GM18867 (cell line): ENCODE results near the gene DYRK4.

Experiments used
- ATAC-seq: cut with Tn5 transposase; IDR thresholded peaks from one replicate; pipeline ENCODE4 v1.9.1; 2021; ENCODE audit warnings: mild to moderate bottlenecking, moderate library complexity; ENCODE audit not compliant: unreplicated experiment

DYRK4 gene

DNA sequence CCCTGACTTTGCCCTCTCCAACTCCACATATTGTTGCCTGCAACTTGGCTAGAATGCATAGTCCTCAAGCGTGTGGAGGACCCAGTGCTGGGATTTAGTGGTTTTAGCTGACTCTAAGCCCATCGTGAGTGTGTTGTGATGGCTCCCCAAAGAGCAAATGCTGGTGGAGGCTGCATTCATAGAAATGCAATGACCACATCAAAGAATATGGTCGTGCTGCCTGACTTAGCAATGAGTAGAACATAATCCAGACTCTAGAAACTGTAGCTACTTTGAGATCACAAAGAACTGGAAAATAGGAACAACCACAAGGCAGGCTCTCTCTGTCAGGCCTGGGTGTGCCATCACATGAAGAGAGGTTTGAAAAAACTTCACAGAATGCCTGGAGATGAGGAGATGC is 1.3 kb downstream of the DYRK4 start:
- no peak for ATAC-seq

DNA sequence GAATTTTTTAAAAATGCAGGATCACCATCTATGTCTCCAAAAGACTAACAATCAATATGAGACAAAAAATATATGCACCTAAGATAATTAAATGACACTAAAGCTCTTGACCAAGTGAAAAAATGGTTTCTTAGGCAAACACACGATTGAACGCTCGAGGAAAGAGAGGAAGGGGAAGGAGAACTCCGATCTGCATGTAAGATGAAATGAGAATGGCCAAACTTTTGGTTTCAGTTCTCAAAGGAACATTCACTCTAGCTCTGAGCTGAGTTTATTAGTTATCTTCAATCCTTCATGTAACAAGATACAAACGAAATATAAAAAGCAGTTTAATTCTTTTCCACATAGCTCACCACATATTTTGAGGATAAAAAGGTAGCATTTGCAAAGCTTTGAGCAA is 2.8 kb downstream of the DYRK4 start:
- ATAC-seq, result no peak

DNA sequence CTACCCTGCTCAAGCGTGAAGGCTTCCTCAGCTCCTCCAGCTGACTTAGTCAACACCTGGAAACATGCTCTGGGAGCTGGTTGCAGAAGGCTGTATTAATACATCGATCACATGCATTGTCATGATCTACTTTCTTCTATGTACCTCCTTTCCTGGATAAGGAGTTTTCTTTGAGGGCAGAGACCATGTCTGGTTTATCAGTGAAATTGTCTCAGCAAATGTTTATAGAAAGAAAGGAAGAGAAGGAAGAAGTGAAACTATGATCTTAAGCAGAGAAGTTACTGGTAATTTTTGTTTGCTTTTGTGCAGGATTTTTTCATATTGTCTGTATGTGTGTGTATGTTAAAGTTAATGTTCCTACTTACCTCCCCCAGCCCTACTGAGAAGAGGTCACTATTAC is 4.5 kb downstream of the DYRK4 start:
- no peak for ATAC-seq

DNA sequence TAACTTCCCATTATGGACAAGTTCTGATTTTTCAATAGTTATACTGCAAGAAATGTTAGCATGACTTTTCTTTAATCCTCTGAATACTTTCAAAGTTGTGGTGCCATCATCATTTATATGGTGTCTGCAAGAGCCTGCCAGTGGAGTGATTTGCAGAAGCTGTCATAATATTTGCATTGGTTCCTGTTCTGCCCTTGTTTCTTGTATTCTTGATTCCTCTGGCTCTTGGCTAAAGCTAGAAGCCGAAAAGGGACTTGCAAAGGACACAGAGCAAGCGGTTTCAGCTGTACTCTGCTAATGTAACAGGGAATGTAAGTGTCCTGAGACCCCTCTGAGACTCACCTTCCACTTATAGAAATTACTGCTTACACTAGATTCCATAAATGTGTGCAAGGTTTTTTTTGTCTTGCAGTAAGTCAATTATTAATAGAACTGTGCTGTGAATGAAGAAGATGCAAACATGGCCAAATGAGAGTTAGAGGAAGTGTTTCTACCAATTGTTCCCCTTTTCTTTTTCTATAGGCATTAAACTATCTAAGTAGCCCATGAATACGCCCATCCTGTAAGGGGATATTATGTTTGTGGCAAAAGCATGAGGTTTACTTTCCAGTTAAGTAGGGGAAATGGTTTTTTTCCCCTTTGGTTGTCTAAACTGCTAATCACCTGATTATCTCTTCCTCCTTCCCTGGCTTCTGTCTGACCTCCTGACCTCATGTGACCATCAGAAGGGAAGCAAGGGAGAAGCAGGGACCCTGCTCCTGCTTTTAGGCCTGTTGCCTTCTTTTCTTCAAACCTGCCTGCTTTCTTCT is 5.3 kb downstream of the DYRK4 start:
- ATAC-seq, result peak; percentile 59

DNA sequence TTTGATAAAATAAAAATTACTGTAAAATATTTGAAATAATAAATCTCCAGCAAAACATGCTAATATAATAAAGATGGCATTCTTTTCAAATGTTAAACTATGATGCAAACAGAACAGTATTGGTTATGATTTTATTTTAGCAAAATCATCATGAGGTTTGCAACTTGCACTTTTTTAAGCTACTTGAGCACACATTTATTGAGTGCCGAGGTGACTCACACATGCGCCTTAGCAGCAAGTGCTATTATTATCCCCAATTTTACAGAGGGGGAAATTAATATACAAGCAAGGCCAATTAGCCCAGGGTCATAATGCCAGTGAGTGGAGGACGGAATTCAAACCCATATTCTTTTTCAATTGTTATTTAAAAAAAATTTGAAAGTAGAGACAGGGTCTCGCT is 7.3 kb downstream of the DYRK4 start:
- no peak for ATAC-seq

DNA sequence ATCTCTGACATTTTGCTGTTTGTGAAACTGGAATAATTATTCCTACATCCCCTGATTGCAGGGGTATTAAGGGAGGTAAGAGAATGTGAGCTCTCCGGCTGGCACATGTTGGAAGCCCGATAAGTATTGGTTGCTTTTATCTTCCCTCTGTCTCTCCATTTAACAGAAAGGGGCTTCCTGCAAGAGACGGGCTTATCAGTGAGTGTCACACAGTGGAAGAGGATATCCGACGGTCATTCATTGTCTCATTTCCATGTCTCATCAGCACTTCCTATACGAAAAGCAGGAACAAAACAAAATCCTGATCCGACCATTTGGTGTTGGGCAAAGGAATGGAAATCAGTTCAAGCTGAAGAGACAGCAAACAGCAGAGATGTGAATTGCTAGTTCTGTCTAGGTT is 10.7 kb downstream of the DYRK4 start:
- ATAC-seq, result no peak

GRCh38 chr12:4579305-4580102 is 17.5 kb downstream of the DYRK4 start:
- peak; percentile 44 for ATAC-seq

- no peak for ATAC-seq
Measured at GRCh38 chr12:4580281-4580688, 18.3 kb downstream of the DYRK4 start.

- no peak for ATAC-seq
Measured at GRCh38 chr12:4584281-4584680, 22.3 kb downstream of the DYRK4 start.

GRCh38 chr12:4584896-4585295 is 22.9 kb downstream of the DYRK4 start:
- no peak for ATAC-seq

DNA sequence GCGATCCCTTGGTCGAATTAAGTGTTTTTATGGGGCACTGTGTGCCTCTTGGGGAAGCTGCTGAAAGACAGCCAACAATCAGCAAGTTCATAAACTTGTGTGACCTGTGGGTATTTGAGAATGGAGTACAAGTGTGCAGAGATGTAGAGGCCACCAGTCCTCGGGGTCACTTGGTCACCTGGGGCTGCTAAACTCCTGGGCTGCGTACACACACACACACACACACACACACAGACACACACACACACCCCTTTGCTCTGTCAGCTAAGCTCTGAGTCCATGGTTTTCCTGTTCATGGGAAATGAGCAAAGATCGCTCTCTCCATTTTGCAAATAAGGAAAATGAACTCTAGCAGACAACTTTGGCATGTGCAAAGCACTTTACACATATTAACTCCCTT is 24.5 kb downstream of the DYRK4 start:
- no peak for ATAC-seq

DNA sequence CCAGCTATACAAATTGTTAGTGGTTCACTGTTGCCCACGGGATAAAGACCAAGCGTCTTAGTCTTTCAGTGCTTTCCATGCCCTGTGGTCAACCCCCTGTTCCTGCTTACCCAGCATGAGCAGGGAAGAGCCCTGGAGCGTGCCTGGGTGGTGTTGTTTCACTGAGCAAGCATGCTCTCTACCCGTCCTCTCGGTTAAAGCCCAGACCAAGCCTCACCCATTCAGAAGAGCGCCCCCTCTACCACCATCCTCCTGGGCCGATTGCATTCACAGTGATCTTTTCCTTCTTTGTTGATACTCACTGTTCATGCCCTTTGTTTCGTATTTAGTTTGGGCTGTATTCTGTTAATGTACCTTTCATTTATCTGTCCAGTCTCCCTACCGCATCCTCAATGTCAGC is 25.1 kb downstream of the DYRK4 start:
- no peak for ATAC-seq

- ATAC-seq, result no peak
Measured at GRCh38 chr12:4588916-4589315, 26.9 kb downstream of the DYRK4 start.

- no peak for ATAC-seq
Measured at GRCh38 chr12:4589941-4590340, 27.9 kb downstream of the DYRK4 start.

DNA sequence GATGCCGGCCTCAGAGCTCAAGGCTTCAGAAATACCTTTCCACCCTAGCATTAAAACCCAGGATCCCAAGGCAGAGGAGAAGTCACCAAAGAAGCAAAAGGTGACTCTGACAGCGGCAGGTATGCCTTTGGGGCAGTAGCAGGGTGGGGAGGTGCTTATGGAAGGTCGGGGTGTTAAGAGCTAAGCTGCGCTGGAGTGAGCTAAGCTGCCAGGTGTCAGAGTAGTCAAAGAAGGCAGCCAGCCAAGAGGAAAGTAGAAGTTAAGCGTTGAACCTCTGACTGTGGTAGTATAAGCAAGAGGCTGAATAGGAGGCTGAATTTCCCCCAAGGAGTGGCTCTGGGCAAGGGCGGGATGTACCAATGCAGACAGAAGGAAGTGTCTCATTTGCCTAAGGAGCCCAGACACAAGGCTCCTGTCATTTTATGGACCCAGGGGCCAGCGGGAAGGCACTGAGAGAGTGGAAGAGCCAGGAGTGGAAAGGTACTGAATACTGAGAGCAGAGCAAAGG is 29.2 kb downstream of the DYRK4 start:
- ATAC-seq, result no peak

DNA sequence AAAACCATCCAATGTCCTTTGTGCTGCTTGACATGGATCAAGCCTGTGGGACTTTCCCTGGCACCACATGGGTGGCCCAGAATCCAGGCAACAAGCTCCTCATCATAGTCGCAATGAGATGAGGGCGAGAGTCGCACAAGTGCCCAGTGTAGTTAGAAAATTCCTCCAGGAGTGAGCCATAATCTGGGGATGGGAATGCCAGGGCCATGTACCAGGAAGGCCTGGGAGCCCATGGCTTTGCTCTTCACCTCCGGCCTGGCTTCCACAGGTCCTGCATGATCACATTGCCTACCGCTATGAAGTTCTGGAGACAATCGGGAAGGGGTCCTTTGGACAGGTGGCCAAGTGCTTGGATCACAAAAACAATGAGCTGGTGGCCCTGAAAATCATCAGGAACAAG is 33.9 kb downstream of the DYRK4 start:
- ATAC-seq, result no peak

DNA sequence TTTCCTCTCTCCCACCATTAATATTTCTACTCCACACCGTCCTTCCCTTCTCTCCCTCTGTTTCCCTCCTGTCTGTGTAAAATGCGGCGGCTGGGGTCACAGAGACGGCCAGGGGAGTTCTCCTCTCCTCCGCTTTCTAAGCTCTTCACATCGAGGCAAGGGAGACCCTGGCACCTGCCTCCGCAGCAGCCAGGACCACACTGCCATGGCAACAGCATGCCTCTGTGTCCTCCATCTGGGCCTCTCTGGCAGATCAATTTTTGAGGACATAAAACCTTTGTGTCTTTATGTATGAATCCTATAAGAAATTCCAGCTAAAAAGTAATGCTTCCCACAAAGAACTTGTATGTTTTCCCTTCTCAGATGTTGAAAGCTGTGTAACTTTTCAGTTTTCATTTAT is 41.4 kb downstream of the DYRK4 start:
- no peak for ATAC-seq

DNA sequence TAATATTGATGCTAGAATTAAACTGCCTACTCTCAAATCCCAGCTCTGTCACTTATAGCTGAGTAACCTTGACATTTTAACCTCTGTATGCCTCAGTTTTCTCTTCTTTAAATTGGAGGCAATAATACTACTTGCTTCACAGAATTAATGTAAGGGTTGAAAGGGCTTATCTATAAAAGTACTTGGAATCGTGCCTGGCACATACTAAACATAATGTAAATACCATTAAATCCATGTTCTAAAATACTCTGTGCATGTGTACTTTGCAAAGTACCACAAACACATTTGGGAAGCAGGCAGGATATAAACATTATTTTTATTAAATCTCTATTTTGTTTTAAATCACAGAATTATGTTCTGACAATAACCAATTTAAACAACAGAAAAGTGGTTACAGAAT is 41.9 kb downstream of the DYRK4 start:
- ATAC-seq, result no peak

DNA sequence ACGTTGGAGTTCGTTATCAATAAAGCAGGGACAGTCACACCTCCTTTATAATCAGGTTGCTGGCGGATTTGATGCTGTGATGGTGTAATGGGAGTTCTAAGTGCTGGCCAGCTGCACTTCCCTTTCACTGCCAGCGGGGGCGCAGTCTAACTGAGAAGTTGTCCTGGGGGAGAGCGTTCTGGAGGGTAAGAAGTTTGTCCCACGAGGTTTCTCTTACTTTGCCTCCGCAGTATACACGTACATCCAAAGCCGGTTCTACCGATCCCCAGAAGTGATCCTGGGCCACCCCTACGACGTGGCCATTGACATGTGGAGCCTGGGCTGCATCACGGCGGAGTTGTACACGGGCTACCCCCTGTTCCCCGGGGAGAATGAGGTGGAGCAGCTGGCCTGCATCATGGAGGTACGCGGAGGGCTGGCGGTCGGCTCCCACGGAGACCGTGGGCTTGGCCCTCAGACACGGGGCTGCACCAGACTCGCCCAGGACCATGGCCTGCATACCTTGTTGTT is 42.7 kb downstream of the DYRK4 start:
- peak; percentile 93 for ATAC-seq

DNA sequence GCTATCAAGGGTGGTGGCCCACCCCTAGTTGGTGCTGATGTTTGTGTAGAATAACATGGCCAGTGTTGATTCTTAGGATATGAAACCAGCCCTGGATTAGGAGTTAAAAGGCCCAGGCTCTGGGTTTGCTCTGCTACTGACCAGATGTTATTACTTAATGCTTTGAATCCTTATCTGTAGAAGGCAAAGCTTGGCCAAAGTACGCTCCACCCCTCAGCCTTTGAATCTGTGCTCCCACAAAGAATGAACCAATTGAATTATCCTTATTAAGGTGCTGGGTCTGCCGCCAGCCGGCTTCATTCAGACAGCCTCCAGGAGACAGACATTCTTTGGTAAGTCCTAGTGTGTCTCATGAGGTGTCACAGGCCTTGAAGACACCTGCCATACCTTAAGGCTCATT is 45.0 kb downstream of the DYRK4 start:
- ATAC-seq, result no peak

- no peak for ATAC-seq
Measured at GRCh38 chr12:4609071-4609470, 47.1 kb downstream of the DYRK4 start.

- no peak for ATAC-seq
Measured at GRCh38 chr12:4610481-4610880, 48.5 kb downstream of the DYRK4 start.
